Immature natural killer cell (primary cell): ENCODE data around the gene ATP6V1G3. TPM values are rescaled to one million over a fixed set of nuclear protein-coding genes. Genes with fewer than 3 reads are reported as not detected.

Experiments used
- DNase-seq, 3 donors: peaks; one replicate each; pipeline ENCODE4 v3.0.0; 2022; ENCODE audit warnings: mixed read lengths in 1 of 3
- H3K27ac Mint-ChIP-seq, 6 donors: one replicate each; pipeline ENCODE4 v1.8.0; 2020; ENCODE audit warnings: mixed read lengths in 6 of 6, mild to moderate bottlenecking in 5 of 6, inconsistent platforms in 4 of 6, moderate library complexity in 3 of 6
- H3K27me3 Mint-ChIP-seq, 3 donors: one replicate each; pipeline ENCODE4 v1.8.0; 2020 to 2021; ENCODE audit warnings: low read depth in 3 of 3, mild to moderate bottlenecking in 3 of 3, mixed read lengths in 3 of 3, moderate library complexity in 3 of 3, inconsistent platforms in 1 of 3
- H3K36me3 Mint-ChIP-seq, 3 donors: one replicate each; pipeline ENCODE4 v1.8.0; 2020; ENCODE audit warnings: mixed read lengths in 3 of 3, inconsistent platforms in 2 of 3, mild to moderate bottlenecking in 2 of 3
- H3K4me1 Mint-ChIP-seq, 2 donors: one replicate each; pipeline ENCODE4 v1.8.0; 2020; ENCODE audit warnings: inconsistent platforms in 2 of 2, mild to moderate bottlenecking in 2 of 2, mixed read lengths in 2 of 2, moderate library complexity in 1 of 2
- H3K4me3 Mint-ChIP-seq, 5 donors: one replicate each; pipeline ENCODE4 v1.8.0; 2020; ENCODE audit warnings: mild to moderate bottlenecking in 5 of 5, mixed read lengths in 5 of 5, inconsistent platforms in 3 of 5, moderate library complexity in 3 of 5
- H3K9me3 Mint-ChIP-seq, 6 donors: one replicate each; pipeline ENCODE4 v1.8.0; 2020; ENCODE audit warnings: mild to moderate bottlenecking in 6 of 6, mixed read lengths in 6 of 6, inconsistent platforms in 4 of 6, moderate library complexity in 3 of 6
- polyA plus RNA-seq, 3 donors: library from polyadenylated mRNA; unstranded; fragments of 300-500 nt; fragmentation: Illumina TruSeq; gene quantifications; one replicate each; pipeline ENCODE4 v1.2.3, GENCODE V29; 2021

ATP6V1G3 gene
- polyA plus RNA-seq, 3 donors from 2014 or later, result not detected

GRCh38 chr1:198558402-198558801 lies 17.9 kb upstream of the ATP6V1G3 start:
- peaks cover 82 to 97% of the 10 kb centered on the region in 2 donors for H3K4me1 Mint-ChIP-seq

GRCh38 chr1:198556971-198557370 lies 16.5 kb upstream of the ATP6V1G3 start:
- peak overlapping the region; percentile 82 to 94 (median 89) for H3K27ac Mint-ChIP-seq
- H3K4me3 Mint-ChIP-seq, result peak overlapping the region; percentile 62 to 86 (median 80)
- peaks cover 4 to 11% (median 7%) of the 10 kb centered on the region in 3 donors for H3K27me3 Mint-ChIP-seq
- H3K9me3 Mint-ChIP-seq, result no peaks in the 10 kb centered on the region
- H3K4me1 Mint-ChIP-seq, result peaks cover 89 to 97% of the 10 kb centered on the region in 2 donors
- DNase-seq, result peak; percentile 89 to 91 (median 90)
- no peaks in the 10 kb centered on the region for H3K36me3 Mint-ChIP-seq

More at GRCh38 chr1:198558402-198558801, 17.9 kb upstream of the ATP6V1G3 start:
- no peaks in the 10 kb centered on the region for H3K9me3 Mint-ChIP-seq
- peak; percentile 37 to 48 (median 48) for DNase-seq
- peak overlapping the region; percentile 82 to 88 (median 87) for H3K27ac Mint-ChIP-seq
- H3K27me3 Mint-ChIP-seq, result peaks cover 3 to 11% (median 7%) of the 10 kb centered on the region in 3 donors
- peak overlapping the region in 4 of 5 donors; percentile 33 to 82 (median 54) for H3K4me3 Mint-ChIP-seq
- H3K36me3 Mint-ChIP-seq, result no peaks in the 10 kb centered on the region

- Mint-ChIP-seq H3K9me3 (no peaks in the 10 kb centered on the region), H3K4me3 (peak overlapping the region in 3 of 5 donors; percentile 23 to 77 (median 67))
Observed at GRCh38 chr1:198552668-198553416, 12.4 kb upstream of the ATP6V1G3 start.

GRCh38 chr1:198550941-198551524 lies 10.6 kb upstream of the ATP6V1G3 start:
- DNase-seq, result no peak
- Mint-ChIP-seq H3K27me3 (peaks cover 0 to 1% (median 0%) of the 10 kb centered on the region in 3 donors), H3K9me3 (peaks cover 0 to 10% (median 3%) of the 10 kb centered on the region in 6 donors), H3K36me3 (peaks cover 5 to 7% (median 6%) of the 10 kb centered on the region in 3 donors), H3K4me1 (peaks cover 44 to 53% of the 10 kb centered on the region in 2 donors), H3K4me3 (no peak overlapping the region), H3K27ac (no peak overlapping the region)

More at GRCh38 chr1:198552668-198553416, 12.4 kb upstream of the ATP6V1G3 start:
- DNase-seq, result no peak
- Mint-ChIP-seq H3K4me1 (peaks cover 62 to 71% of the 10 kb centered on the region in 2 donors), H3K27me3 (peaks cover 4 to 9% (median 7%) of the 10 kb centered on the region in 3 donors), H3K27ac (peak overlapping the region; percentile 88 to 95 (median 92)), H3K36me3 (no peaks in the 10 kb centered on the region)

GRCh38 chr1:198549866-198550265 lies 9.4 kb upstream of the ATP6V1G3 start:
- Mint-ChIP-seq H3K9me3 (peaks cover 0 to 10% (median 3%) of the 10 kb centered on the region in 6 donors), H3K27ac (no peak overlapping the region), H3K27me3 (peaks cover 0 to 1% (median 0%) of the 10 kb centered on the region in 3 donors), H3K36me3 (peaks cover 5 to 7% (median 6%) of the 10 kb centered on the region in 3 donors), H3K4me3 (no peak overlapping the region), H3K4me1 (peaks cover 35 to 44% of the 10 kb centered on the region in 2 donors)
- DNase-seq, result no peak

- Mint-ChIP-seq H3K27me3 (peaks cover 0 to 1% (median 0%) of the 10 kb centered on the region in 3 donors), H3K27ac (no peak overlapping the region), H3K4me1 (peaks cover 28 to 40% of the 10 kb centered on the region in 2 donors)
Observed at GRCh38 chr1:198548890-198549289, 8.4 kb upstream of the ATP6V1G3 start.

GRCh38 chr1:198545156-198545555 lies 4.7 kb upstream of the ATP6V1G3 start:
- Mint-ChIP-seq H3K9me3 (peaks cover 0 to 10% (median 3%) of the 10 kb centered on the region in 6 donors), H3K27ac (no peak overlapping the region), H3K4me1 (peaks cover 15 to 29% of the 10 kb centered on the region in 2 donors), H3K36me3 (peaks cover 5 to 7% (median 6%) of the 10 kb centered on the region in 3 donors), H3K27me3 (no peaks in the 10 kb centered on the region), H3K4me3 (no peak overlapping the region)
- no peak for DNase-seq

More at GRCh38 chr1:198548890-198549289, 8.4 kb upstream of the ATP6V1G3 start:
- H3K9me3 Mint-ChIP-seq, result peaks cover 0 to 10% (median 3%) of the 10 kb centered on the region in 6 donors
- no peak for DNase-seq
- peaks cover 5 to 7% (median 6%) of the 10 kb centered on the region in 3 donors for H3K36me3 Mint-ChIP-seq
- no peak overlapping the region for H3K4me3 Mint-ChIP-seq

- peak overlapping the region in 1 of 6 donors; percentile 18 for H3K27ac Mint-ChIP-seq
- no peak overlapping the region for H3K4me3 Mint-ChIP-seq
- H3K36me3 Mint-ChIP-seq, result peaks cover 5 to 7% (median 6%) of the 10 kb centered on the region in 3 donors
- H3K4me1 Mint-ChIP-seq, result peaks cover 12 to 24% of the 10 kb centered on the region in 2 donors
- DNase-seq, result no peak
- no peaks in the 10 kb centered on the region for H3K27me3 Mint-ChIP-seq
- H3K9me3 Mint-ChIP-seq, result peaks cover 0 to 10% (median 3%) of the 10 kb centered on the region in 6 donors
Observed at GRCh38 chr1:198544265-198544664, 3.8 kb upstream of the ATP6V1G3 start.

GRCh38 chr1:198543670-198544260 lies 3.3 kb upstream of the ATP6V1G3 start:
- H3K27ac Mint-ChIP-seq, result peak overlapping the region in 2 of 6 donors; percentile 24 to 63
- no peak for DNase-seq
- peaks cover 6 to 8% (median 7%) of the 10 kb centered on the region in 3 donors for H3K36me3 Mint-ChIP-seq
- peaks cover 13 to 29% of the 10 kb centered on the region in 2 donors for H3K4me1 Mint-ChIP-seq
- no peaks in the 10 kb centered on the region for H3K27me3 Mint-ChIP-seq
- peak overlapping the region in 1 of 5 donors; percentile 10 for H3K4me3 Mint-ChIP-seq
- peaks cover 0 to 10% (median 3%) of the 10 kb centered on the region in 6 donors for H3K9me3 Mint-ChIP-seq

GRCh38 chr1:198542632-198543031 lies 2.2 kb upstream of the ATP6V1G3 start:
- no peak for DNase-seq
- Mint-ChIP-seq H3K9me3 (peaks cover 0 to 10% (median 3%) of the 10 kb centered on the region in 6 donors), H3K27ac (no peak overlapping the region), H3K4me3 (no peak overlapping the region), H3K27me3 (no peaks in the 10 kb centered on the region), H3K4me1 (peaks cover 13 to 33% of the 10 kb centered on the region in 2 donors), H3K36me3 (peaks cover 6 to 8% (median 7%) of the 10 kb centered on the region in 3 donors)

- peaks cover 15 to 37% of the 10 kb centered on the region in 2 donors for H3K4me1 Mint-ChIP-seq
- DNase-seq, result no peak
- H3K27me3 Mint-ChIP-seq, result no peaks in the 10 kb centered on the region
- peaks cover 0 to 3% (median 0%) of the 10 kb centered on the region in 3 donors for H3K36me3 Mint-ChIP-seq
- no peak overlapping the region for H3K27ac Mint-ChIP-seq
- no peak overlapping the region for H3K4me3 Mint-ChIP-seq
- H3K9me3 Mint-ChIP-seq, result peaks cover 0 to 3% (median 0%) of the 10 kb centered on the region in 6 donors
Observed at GRCh38 chr1:198541737-198542136, 1.3 kb upstream of the ATP6V1G3 start.

- Mint-ChIP-seq H3K36me3 (peaks cover 0 to 3% (median 2%) of the 10 kb centered on the region in 3 donors), H3K27ac (peak overlapping the region in 1 of 6 donors; percentile 1), H3K4me3 (no peak overlapping the region), H3K27me3 (peaks cover 0 to 2% (median 0%) of the 10 kb centered on the region in 3 donors), H3K9me3 (no peaks in the 10 kb centered on the region), H3K4me1 (peaks cover 27 to 51% of the 10 kb centered on the region in 2 donors)
- DNase-seq, result no peak
Observed at GRCh38 chr1:198538579-198539364, 1.7 kb downstream of the ATP6V1G3 start.

- H3K4me1 Mint-ChIP-seq, result peaks cover 27 to 51% of the 10 kb centered on the region in 2 donors
Observed at GRCh38 chr1:198535631-198536030, 4.8 kb downstream of the ATP6V1G3 start.

More at GRCh38 chr1:198535631-198536030, 4.8 kb downstream of the ATP6V1G3 start:
- H3K36me3 Mint-ChIP-seq, result peaks cover 3 to 9% (median 8%) of the 10 kb centered on the region in 3 donors
- peak overlapping the region in 2 of 6 donors; percentile 65 to 73 for H3K27ac Mint-ChIP-seq
- no peak overlapping the region for H3K4me3 Mint-ChIP-seq
- no peak for DNase-seq
- H3K27me3 Mint-ChIP-seq, result peaks cover 0 to 2% (median 0%) of the 10 kb centered on the region in 3 donors
- H3K9me3 Mint-ChIP-seq, result no peaks in the 10 kb centered on the region
